RPMI8226 (cell line): ENCODE results near the gene TULP1.

Experiments used
- DNase-seq: peaks from one replicate; pipeline ENCODE4 v3.0.0-alpha.2; 2015

TULP1 gene

GRCh38 chr6:35496036-35496840 lies 16.5 kb downstream of the TULP1 start:
- DNase-seq: no peak

GRCh38 chr6:35495258-35496035 lies 17.2 kb downstream of the TULP1 start:
- no peak for DNase-seq

GRCh38 chr6:35494161-35494563 lies 18.5 kb downstream of the TULP1 start:
- DNase-seq: no peak

GRCh38 chr6:35493307-35493983 lies 19.3 kb downstream of the TULP1 start:
- no peak for DNase-seq

- no peak for DNase-seq
These were observed 19.8 kb downstream of the TULP1 start for GRCh38 chr6:35492974-35493284.

GRCh38 chr6:35492258-35492973 lies 20.3 kb downstream of the TULP1 start:
- DNase-seq: no peak

- DNase-seq: no peak
These were observed 21.0 kb downstream of the TULP1 start for GRCh38 chr6:35491558-35492257.

DNA sequence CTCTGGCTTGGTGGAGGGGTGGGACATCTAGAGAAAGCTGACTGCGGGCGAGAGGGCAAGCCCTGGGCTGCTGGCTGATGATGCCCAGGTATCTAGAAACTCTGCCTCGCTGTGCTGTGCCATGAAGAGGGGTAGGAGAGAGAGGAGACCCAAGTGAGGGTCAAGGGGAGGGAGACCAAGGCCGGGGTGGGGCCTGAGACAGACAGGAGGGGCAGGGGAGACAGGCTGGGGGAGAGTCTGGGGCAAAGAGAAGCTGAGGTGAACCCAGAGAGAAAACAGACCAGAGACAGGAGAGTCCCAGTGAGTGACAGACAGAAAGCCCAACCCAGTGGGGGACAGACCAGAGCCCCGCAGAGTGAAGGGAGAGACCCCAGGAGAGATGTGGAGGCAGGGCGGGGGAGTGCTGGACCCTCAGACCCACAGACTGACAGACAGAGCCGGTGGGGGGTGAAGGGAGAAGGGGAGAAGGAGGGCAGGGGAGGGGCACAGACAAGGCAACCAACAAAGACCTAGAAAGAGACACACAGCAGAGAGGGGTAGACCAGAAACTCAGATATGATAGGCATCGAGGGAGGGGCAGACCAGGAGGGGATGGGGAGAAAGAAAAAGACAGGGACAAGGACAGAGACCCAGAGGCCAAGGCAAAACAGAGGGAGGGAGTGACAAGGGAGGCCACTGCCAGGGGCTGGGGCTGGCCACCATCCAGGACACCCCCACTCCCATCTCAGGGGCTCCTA lies 21.7 kb downstream of the TULP1 start:
- DNase-seq: no peak

GRCh38 chr6:35489995-35490791 lies 22.5 kb downstream of the TULP1 start:
- DNase-seq: no peak

GRCh38 chr6:35489066-35489465 lies 23.6 kb downstream of the TULP1 start:
- no peak for DNase-seq

- DNase-seq: no peak
These were observed 24.2 kb downstream of the TULP1 start for GRCh38 chr6:35488517-35488862.

GRCh38 chr6:35487658-35488516 lies 24.8 kb downstream of the TULP1 start:
- no peak for DNase-seq

DNA sequence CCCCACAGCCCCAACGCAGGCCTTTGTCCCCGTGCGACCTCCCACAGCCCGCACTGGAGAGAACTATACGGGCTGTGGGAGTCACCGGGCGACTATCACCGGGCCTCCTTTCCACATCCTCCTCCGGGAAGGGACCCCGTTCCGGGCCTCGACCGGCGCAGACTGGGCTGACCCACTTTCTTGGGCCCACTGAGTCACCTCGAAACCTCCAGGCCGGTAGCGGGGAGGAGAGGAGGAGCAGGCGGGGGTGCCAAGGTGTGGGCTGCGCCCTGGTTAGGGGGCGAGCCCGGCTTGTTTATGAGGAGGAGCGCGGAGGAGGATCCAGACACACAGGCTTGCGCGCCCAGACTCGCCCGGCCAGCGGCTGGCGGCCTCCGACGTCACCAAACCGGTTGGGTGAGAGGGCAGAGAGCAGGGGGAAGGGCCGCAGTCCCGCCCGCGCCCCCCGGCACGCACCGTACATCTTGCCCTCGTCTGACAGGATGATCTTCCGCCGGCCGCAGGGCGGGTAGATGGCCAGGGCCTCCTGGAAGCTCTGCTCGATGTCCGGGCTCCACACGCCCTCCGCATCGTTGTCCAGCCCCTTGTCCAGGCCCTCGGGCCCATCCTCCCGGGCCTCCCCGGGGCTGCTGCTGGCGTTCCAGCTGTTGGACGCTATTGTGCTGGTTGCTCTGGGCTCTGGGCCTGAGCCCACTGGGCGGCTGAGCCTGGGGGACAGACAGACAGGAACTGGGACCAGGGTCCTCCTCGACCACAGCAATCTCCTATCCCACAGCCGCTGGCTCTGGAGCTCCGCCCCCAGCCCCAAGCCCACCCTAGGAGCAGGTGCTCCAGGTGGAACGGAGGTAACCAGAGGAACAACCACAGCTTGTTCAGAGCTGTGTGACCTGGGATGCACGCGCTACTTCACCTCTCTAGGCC lies 26.4 kb downstream of the TULP1 start:
- DNase-seq: no peak

DNA sequence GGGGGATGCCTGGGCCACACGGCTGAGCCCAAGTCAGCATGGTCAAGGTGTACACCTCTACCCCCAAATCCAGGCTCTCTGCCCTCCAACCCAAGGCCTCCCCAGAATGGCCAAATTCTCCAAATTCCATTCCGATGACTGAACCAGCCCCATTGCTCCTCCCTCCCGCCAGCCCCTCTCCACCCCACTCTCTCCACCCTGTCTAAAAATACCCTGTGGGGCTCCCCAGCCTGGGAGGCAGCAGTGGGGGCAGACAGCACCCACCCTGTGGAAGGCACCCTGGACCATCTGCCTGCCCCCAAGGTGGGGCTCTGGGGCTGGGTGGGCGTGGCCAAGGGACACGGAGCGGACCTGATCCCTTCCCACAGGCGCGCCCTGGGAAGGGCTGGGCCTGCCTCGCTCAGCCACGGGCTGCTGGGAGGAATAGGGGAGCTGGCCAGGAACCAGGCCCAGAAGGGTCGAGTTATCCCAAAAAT lies 27.3 kb downstream of the TULP1 start:
- DNase-seq: no peak

- no peak for DNase-seq
These were observed 27.7 kb downstream of the TULP1 start for GRCh38 chr6:35484921-35485392.

DNA sequence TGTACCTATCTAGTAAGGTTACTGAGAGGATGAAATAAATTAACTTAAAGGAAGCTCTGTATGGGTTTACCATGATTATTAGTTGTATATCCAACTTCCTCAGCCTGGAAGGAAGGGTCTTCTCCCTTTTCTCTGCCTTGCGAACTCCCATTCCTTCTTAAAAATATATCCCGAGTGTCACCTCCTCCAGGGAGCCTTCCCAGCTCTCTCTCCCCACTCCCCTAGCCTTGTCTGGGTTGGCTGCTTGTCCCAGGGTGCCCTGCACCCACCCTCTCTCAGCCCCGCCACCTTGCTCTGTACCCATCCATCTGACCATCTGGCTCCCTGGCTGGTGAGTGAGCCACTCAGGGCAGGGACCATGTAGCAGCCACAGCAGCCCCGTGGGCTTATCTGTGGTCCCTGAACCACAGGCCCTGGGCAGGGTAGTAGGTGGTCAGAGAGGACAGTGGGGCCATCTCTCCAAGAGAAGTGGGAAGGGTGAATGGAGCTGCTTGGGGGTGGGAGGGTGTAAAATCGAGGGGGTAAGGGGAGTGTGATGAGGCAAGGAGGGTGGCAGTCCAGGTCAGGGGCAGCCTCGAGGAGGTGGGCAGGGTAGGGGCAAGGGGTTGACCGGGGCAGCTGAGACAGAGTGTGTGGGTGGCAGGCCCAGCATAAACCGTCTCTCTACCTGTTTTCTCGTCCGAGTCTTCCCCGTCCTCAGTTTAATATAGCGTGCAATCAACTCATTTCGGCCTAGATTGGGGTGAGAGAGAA lies 28.6 kb downstream of the TULP1 start:
- DNase-seq: no peak

- no peak for DNase-seq
These were observed 29.2 kb downstream of the TULP1 start for GRCh38 chr6:35483490-35483889.

DNA sequence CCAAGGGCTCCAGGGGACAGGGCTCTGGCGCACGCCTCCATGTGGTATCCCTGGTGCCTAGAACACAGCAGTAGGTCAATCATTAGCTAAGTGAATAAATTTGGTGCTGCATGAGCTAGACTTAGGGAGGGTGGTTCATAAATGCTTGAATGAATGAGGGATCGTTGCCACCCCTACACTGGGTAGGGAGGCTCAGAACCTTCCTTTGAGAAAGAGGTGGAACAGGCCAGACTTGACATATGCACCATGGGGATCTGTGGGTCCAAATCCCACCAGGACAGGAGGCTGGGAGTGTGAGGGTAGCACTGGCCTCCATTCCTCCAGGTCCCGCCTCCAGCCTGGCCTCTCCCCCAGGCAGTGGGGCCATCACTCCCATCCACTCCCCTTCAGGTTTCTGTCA lies 29.6 kb downstream of the TULP1 start:
- DNase-seq: no peak
